CD14-positive monocyte (primary cell): ENCODE measurements around the gene GDI2. TPM values are rescaled to one million over a fixed set of nuclear protein-coding genes. Genes with fewer than 3 reads are reported as not detected.

Source experiments
- DNase-seq, 3 donors: peaks; one replicate each; pipeline ENCODE4 v3.0.0-alpha.2; 2011 to 2022
- H2AFZ ChIP-seq: 2 replicates; pipeline ENCODE4 v1.6.0; 2012; ENCODE audit warnings: mild to moderate bottlenecking, low read depth, low read length, inconsistent platforms; ENCODE audit not compliant: insufficient read depth, poor library complexity, severe bottlenecking
- H3K27ac ChIP-seq, 2 donors: 1 replicate in 1 of 2; 2 replicates in 1 of 2; pipeline ENCODE4 v1.5.1; 2012 to 2013; ENCODE audit warnings: low read length in 2 of 2, control low read depth in 1 of 2, inconsistent platforms in 1 of 2, low read depth in 1 of 2, mild to moderate bottlenecking in 1 of 2
- H3K27me3 ChIP-seq, 2 donors: one replicate each; pipeline versions ENCODE4 v1.6.0 to v1.6.1; 2011 to 2013; ENCODE audit warnings: low read length in 2 of 2; ENCODE audit not compliant: control insufficient read depth in 2 of 2, insufficient read depth in 2 of 2
- H3K36me3 ChIP-seq, 2 donors: replicated peaks in 1 of 2; 1 replicate in 1 of 2; 2 replicates in 1 of 2; pipeline versions ENCODE4 v1.5.1 to v1.6.1; 2012 to 2013; ENCODE audit warnings: low read length in 2 of 2, control low read depth in 1 of 2, inconsistent platforms in 1 of 2, mild to moderate bottlenecking in 1 of 2; ENCODE audit not compliant: insufficient read depth in 2 of 2, control insufficient read depth in 1 of 2
- H3K4me1 ChIP-seq, 2 donors: 1 replicate in 1 of 2; 2 replicates in 1 of 2; pipeline versions ENCODE4 v1.5.1 to v1.6.1; 2012 to 2013; ENCODE audit warnings: low read length in 2 of 2, control low read depth in 1 of 2, inconsistent platforms in 1 of 2, mild to moderate bottlenecking in 1 of 2, moderate library complexity in 1 of 2; ENCODE audit not compliant: insufficient read depth in 2 of 2, control insufficient read depth in 1 of 2
- H3K4me2 ChIP-seq: replicated peaks from 2 replicates; pipeline ENCODE3; 2012; ENCODE audit warnings: low read length, moderate library complexity, mild to moderate bottlenecking; ENCODE audit not compliant: poor library complexity, severe bottlenecking; ENCODE audit errors: extremely low read depth
- H3K4me3 ChIP-seq, 3 experiments: fragments of 200-600 bp in 1 of 3; sonication (generic) in 1 of 3; replicated peaks in 1 of 3; 1 replicate in 2 of 3; 2 replicates in 1 of 3; pipeline ENCODE4 v1.5.1; 2011 to 2013; ENCODE audit warnings: low read length in 3 of 3, mild to moderate bottlenecking in 3 of 3, control low read depth in 2 of 3, low read depth in 2 of 3, inconsistent platforms in 1 of 3, moderate library complexity in 1 of 3
- H3K79me2 ChIP-seq: 2 replicates; pipeline ENCODE4 v1.6.0; 2012; ENCODE audit warnings: mild to moderate bottlenecking, control low read depth, inconsistent platforms, low read length, moderate library complexity; ENCODE audit not compliant: insufficient read depth
- H3K9ac ChIP-seq: 2 replicates; pipeline ENCODE4 v1.6.0; 2017; ENCODE audit warnings: low read length, mild to moderate bottlenecking; ENCODE audit not compliant: insufficient read depth, poor library complexity, severe bottlenecking
- H3K9me3 ChIP-seq, 2 donors: replicated peaks in 1 of 2; 1 replicate in 1 of 2; 2 replicates in 1 of 2; pipeline versions ENCODE4 v1.5.1 to v1.6.1; 2012 to 2013; ENCODE audit warnings: low read length in 2 of 2, control low read depth in 1 of 2; ENCODE audit not compliant: control insufficient read depth in 1 of 2, insufficient read depth in 1 of 2
- H4K20me1 ChIP-seq: 2 replicates; pipeline ENCODE4 v1.6.0; 2012; ENCODE audit warnings: mild to moderate bottlenecking, low read length, control low read depth, moderate library complexity; ENCODE audit not compliant: insufficient read depth
- H3K27ac Mint-ChIP-seq, 7 donors: one replicate each; pipeline ENCODE4 v1.8.0; 2020; ENCODE audit warnings: mild to moderate bottlenecking in 7 of 7, mixed read lengths in 7 of 7, moderate library complexity in 6 of 7, inconsistent platforms in 2 of 7
- H3K27me3 Mint-ChIP-seq, 3 donors: one replicate each; pipeline ENCODE4 v1.8.0; 2021 to 2022; ENCODE audit warnings: low read depth in 3 of 3, mild to moderate bottlenecking in 3 of 3, mixed read lengths in 3 of 3, moderate library complexity in 3 of 3, inconsistent platforms in 1 of 3
- H3K36me3 Mint-ChIP-seq, 2 donors: one replicate each; pipeline ENCODE4 v1.8.0; 2020; ENCODE audit warnings: mixed read lengths in 2 of 2, inconsistent platforms in 1 of 2, mild to moderate bottlenecking in 1 of 2
- H3K4me1 Mint-ChIP-seq: one replicate; pipeline ENCODE4 v1.8.0; 2020; ENCODE audit warnings: mild to moderate bottlenecking, mixed read lengths
- H3K4me3 Mint-ChIP-seq, 2 donors: one replicate each; pipeline ENCODE4 v1.8.0; 2020; ENCODE audit warnings: mild to moderate bottlenecking in 2 of 2, mixed read lengths in 2 of 2, moderate library complexity in 1 of 2
- H3K9me3 Mint-ChIP-seq, 7 donors: one replicate each; pipeline ENCODE4 v1.8.0; 2020 to 2022; ENCODE audit warnings: mixed read lengths in 7 of 7, mild to moderate bottlenecking in 6 of 7, moderate library complexity in 6 of 7, inconsistent platforms in 2 of 7
- WGBS: methylation state at CpG from one replicate; pipeline ENCODE4 v1.1.5; 2013; ENCODE audit warnings: missing lambda C conversion rate; ENCODE audit not compliant: insufficient coverage; 5-methylcytosine and 5-hydroxymethylcytosine counted together
- intact Hi-C, 2 donors: fragments of 100-400 bp; cut with micrococcal nuclease; formaldehyde crosslinking; loops; one replicate each; pipeline versions ENCODE4 v1.15.0 to v1.15.1; 2023
- polyA plus RNA-seq, 3 donors: library from polyadenylated mRNA; depleted of rRNA in 1 of 3; unstranded in 2 of 3; stranded (reverse) in 1 of 3; fragments of 300-500 nt in 2 of 3; fragments of >200 nt in 1 of 3; fragmentation: Illumina TruSeq in 2 of 3; gene quantifications; 1 replicate in 2 of 3; 2 replicates in 1 of 3; pipeline ENCODE4 v1.2.3, GENCODE V29; 2012 to 2021
- TF ChIP-seq, protein P1 (sequence below): fragments of 200-600 bp; IDR thresholded peaks from one replicate; pipeline ENCODE4 v1.8.0; 2022; ENCODE audit warnings: antibody characterized with exemption, mild to moderate bottlenecking

The GDI2 gene
- polyA plus RNA-seq, 3 donors = 100 to 320 (median 316) TPM

DNA sequence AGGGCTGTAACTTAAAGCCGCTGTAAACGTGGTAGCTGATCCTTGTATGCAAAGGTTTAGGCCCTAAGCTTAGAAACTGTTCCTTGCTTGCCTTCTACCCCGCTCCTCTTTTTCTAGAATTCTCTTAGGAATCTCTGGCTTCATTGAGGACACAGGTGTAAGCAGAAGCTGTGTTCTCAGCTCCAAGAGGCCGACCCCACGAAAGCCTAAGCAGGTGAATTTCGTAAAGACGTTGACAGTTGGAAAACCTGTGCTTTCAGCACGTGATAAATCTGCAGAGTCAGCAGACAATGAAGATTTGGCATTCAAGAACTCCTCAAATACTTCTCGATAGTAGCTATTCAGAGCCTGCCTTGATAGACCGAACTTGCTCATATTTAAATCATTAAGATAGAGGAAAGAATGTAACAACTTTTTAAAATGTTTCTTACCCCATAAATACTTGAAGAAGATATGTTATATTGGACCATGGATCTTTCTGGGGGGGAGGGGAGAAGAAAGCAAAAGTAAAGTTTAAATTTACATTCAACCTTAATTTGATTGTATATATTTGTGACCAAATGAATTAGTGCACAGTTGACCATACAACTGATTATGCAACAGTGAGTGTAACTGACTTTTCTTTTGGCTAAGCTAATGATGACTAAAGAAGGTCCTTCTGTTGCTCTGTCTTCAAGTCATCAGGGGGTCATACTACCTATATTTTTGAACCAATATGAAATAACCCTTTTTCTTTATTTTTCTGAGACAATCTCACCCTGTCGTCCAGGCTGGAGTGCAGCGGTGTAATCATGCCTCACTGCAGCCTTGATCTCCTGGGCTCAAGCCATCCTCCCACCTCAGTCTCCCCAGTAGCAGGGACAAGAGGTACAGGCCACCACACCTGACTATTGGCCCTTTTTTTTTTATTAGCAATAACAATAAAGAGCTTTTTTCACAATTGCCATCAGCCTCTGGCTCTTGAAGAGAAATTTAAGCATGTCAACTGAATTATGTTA lies 1.2 kb upstream of the GDI2 start:
- Mint-ChIP-seq H3K9me3 (no peaks in the 10 kb centered on the region), H3K27ac (peak overlapping the region; percentile 86 to 96 (median 96)), H3K27me3 (peaks cover 0 to 2% (median 0%) of the 10 kb centered on the region in 3 donors), H3K4me3 (peak overlapping the region; percentile 81 to 92), H3K36me3 (no peaks in the 10 kb centered on the region), H3K4me1 (peaks cover 62% of the 10 kb centered on the region)
- Histone ChIP-seq H3K36me3 (no peaks in the 10 kb centered on the region), H4K20me1 (peaks cover 30% of the 10 kb centered on the region), H3K79me2 (peaks cover 54% of the 10 kb centered on the region), H3K4me3 (peak overlapping the region; percentile 89 to 96 (median 96)), H3K27ac (peak overlapping the region; percentile 88 to 97), H2AFZ (peak overlapping the region; percentile 76), H3K27me3 (no peaks in the 10 kb centered on the region), H3K4me2 (peak overlapping the region; percentile 92), H3K4me1 (peaks cover 51 to 70% of the 10 kb centered on the region in 2 donors), H3K9ac (peak overlapping the region; percentile 98), H3K9me3 (no peaks in the 10 kb centered on the region)
- peak in 2 of 3 donors; percentile 12 to 20 for DNase-seq
- intact Hi-C loops = loop anchor here (5.0 to 10.0 kb wide), 4 partner anchors 38 to 130 kb away; partner anchors contain the start of genes ANKRD16 (in 1 of the 2) and TASOR2 (in 1 of the 2)
- TF ChIP-seq, protein P1, sequence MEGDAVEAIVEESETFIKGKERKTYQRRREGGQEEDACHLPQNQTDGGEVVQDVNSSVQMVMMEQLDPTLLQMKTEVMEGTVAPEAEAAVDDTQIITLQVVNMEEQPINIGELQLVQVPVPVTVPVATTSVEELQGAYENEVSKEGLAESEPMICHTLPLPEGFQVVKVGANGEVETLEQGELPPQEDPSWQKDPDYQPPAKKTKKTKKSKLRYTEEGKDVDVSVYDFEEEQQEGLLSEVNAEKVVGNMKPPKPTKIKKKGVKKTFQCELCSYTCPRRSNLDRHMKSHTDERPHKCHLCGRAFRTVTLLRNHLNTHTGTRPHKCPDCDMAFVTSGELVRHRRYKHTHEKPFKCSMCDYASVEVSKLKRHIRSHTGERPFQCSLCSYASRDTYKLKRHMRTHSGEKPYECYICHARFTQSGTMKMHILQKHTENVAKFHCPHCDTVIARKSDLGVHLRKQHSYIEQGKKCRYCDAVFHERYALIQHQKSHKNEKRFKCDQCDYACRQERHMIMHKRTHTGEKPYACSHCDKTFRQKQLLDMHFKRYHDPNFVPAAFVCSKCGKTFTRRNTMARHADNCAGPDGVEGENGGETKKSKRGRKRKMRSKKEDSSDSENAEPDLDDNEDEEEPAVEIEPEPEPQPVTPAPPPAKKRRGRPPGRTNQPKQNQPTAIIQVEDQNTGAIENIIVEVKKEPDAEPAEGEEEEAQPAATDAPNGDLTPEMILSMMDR = no peak
- WGBS = 23% methylated on average over 9 of the region's 12 CpGs

DNA sequence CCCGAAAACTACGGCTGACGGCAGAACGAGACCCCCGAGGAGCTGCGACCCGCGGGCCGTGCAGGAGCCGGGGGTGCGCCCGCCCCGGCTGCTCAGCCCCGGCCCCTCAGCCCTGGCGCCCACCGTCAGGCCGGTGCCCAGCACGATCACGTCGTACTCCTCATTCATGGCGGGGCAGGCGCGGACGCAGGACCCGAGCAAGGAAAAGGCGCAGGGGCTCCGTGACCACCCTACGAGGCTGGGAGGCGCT lies 218 bp downstream of the GDI2 start:
- Mint-ChIP-seq H3K4me1 (peaks cover 62% of the 10 kb centered on the region), H3K9me3 (no peaks in the 10 kb centered on the region), H3K36me3 (peaks cover 0 to 11% of the 10 kb centered on the region in 2 donors), H3K27ac (peak overlapping the region; percentile 86 to 96 (median 96)), H3K27me3 (peaks cover 0 to 2% (median 0%) of the 10 kb centered on the region in 3 donors), H3K4me3 (peak overlapping the region; percentile 81 to 93)
- H4K20me1 ChIP-seq = peaks cover 44% of the 10 kb centered on the region
- peaks cover 0 to 9% of the 10 kb centered on the region in 2 donors for H3K36me3 ChIP-seq
- H3K27me3 ChIP-seq = no peaks in the 10 kb centered on the region
- peak overlapping the region; percentile 98 for H3K9ac ChIP-seq
- H2AFZ ChIP-seq = peak overlapping the region; percentile 82
- no peaks in the 10 kb centered on the region for H3K9me3 ChIP-seq
- H3K4me1 ChIP-seq = peaks cover 46 to 64% of the 10 kb centered on the region in 2 donors
- H3K4me3 ChIP-seq = peak overlapping the region; percentile 66 to 96 (median 89)
- H3K4me2 ChIP-seq = peak overlapping the region; percentile 83
- TF ChIP-seq, protein P1 = no peak
- H3K27ac ChIP-seq = peak overlapping the region; percentile 88 to 97
- intact Hi-C loops = loop anchor here (2.0 to 10.0 kb wide), 5 partner anchors 39 to 128 kb away; partner anchors contain the start of genes ANKRD16 (in 1 of the 2), FBH1 (in 1 of the 2) and TASOR2 (in 1 of the 2)
- under 1% methylated on average over 29 of the region's 29 CpGs for WGBS
- H3K79me2 ChIP-seq = peaks cover 67% of the 10 kb centered on the region
- DNase-seq = no peak
